ENCODE results near the gene NRN1L. TPM values are rescaled to one million over a fixed set of nuclear protein-coding genes. Genes with fewer than 3 reads are reported as not detected.

Gene NRN1L
- total RNA-seq, 1 donor from 2014 or later, result not detected

- Histone ChIP-seq H3K4me1 (peaks cover 14 to 33% of the 10 kb centered on the region in 2 donors), H3K27me3 (no peaks in the 10 kb centered on the region)
Measured at GRCh38 chr16:67856927-67857546, 27.6 kb upstream of the NRN1L start.

DNA sequence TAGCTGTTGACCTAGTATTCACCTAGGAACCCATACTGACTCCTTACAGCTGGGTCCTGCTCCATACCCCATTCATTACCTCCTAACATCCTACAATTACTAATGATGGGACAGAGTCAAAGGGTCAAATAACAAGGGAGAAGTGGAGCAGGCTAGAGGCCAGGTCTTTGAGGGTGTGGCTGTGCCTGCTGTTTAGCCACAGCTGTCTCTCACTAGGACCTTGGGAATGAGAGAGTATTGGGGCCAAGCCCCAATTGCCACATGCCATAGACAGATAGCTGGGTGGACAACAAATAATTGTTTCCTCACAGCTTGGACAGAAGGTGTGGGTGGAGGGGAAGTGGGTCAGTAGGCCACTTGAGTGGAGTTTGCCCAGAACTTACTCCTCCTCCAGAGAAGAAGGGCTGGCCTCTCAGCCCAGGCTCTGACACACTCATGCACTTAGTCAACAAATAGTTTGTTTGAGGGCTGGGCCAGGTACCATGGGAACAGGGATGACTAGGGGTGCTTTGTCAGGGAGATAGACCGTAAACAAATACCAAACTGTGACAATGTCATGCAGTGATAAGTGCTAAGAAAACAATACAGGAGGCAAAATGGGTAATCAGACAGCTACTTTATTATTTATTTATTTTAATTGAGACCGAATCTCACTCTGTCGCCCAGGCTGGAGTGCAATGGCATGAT, 27.0 kb upstream of the NRN1L start:
- peak; percentile 35 to 92 for DNase-seq (ENCODE audit: low spot score in 2 of 2)
- Histone ChIP-seq H3K4me1 (peaks cover 21 to 39% of the 10 kb centered on the region in 2 donors), H3K9me3 (no peaks in the 10 kb centered on the region), H3K36me3 (peaks cover 3 to 4% of the 10 kb centered on the region in 2 donors), H3K27me3 (no peaks in the 10 kb centered on the region), H3K27ac (peak overlapping the region; percentile 70 to 84), H3K4me3 (no peak overlapping the region)
- TF ChIP-seq, protein P1, sequence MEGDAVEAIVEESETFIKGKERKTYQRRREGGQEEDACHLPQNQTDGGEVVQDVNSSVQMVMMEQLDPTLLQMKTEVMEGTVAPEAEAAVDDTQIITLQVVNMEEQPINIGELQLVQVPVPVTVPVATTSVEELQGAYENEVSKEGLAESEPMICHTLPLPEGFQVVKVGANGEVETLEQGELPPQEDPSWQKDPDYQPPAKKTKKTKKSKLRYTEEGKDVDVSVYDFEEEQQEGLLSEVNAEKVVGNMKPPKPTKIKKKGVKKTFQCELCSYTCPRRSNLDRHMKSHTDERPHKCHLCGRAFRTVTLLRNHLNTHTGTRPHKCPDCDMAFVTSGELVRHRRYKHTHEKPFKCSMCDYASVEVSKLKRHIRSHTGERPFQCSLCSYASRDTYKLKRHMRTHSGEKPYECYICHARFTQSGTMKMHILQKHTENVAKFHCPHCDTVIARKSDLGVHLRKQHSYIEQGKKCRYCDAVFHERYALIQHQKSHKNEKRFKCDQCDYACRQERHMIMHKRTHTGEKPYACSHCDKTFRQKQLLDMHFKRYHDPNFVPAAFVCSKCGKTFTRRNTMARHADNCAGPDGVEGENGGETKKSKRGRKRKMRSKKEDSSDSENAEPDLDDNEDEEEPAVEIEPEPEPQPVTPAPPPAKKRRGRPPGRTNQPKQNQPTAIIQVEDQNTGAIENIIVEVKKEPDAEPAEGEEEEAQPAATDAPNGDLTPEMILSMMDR (IDR thresholded peaks at IDR 0.05), result no peak
- intact Hi-C loops (cut with DNase I), result no loop called here

More at GRCh38 chr16:67856927-67857546, 27.6 kb upstream of the NRN1L start:
- Histone ChIP-seq H3K4me3 (no peak overlapping the region), H3K36me3 (peaks cover 3 to 4% of the 10 kb centered on the region in 2 donors), H3K9me3 (no peaks in the 10 kb centered on the region), H3K27ac (peak overlapping the region; percentile 70 to 84)
- DNase-seq (ENCODE audit: low spot score in 2 of 2), result no peak
- TF ChIP-seq, protein P1 (IDR thresholded peaks at IDR 0.05), result no peak
- intact Hi-C loops (cut with DNase I), result no loop called here

- Histone ChIP-seq H3K4me3 (no peak overlapping the region), H3K9me3 (no peaks in the 10 kb centered on the region), H3K27me3 (no peaks in the 10 kb centered on the region), H3K36me3 (peaks cover 3 to 4% of the 10 kb centered on the region in 2 donors), H3K4me1 (peaks cover 23 to 44% of the 10 kb centered on the region in 2 donors), H3K27ac (peak overlapping the region; percentile 70 to 84)
- TF ChIP-seq, protein P1 (IDR thresholded peaks at IDR 0.05), result no peak
- intact Hi-C loops (cut with DNase I), result no loop called here
- DNase-seq (ENCODE audit: low spot score in 2 of 2), result no peak
Measured at GRCh38 chr16:67858500-67858899, 26.2 kb upstream of the NRN1L start.

- H3K4me3 ChIP-seq, result no peak overlapping the region
- H3K9me3 ChIP-seq, result no peaks in the 10 kb centered on the region
- peaks cover 31 to 54% of the 10 kb centered on the region in 2 donors for H3K4me1 ChIP-seq
- no peaks in the 10 kb centered on the region for H3K27me3 ChIP-seq
- peaks cover 9 to 15% of the 10 kb centered on the region in 2 donors for H3K36me3 ChIP-seq
- TF ChIP-seq, protein P1 (IDR thresholded peaks at IDR 0.05), result no peak
- DNase-seq (ENCODE audit: low spot score in 2 of 2), result no peak
- peak overlapping the region; percentile 90 to 95 for H3K27ac ChIP-seq
- intact Hi-C loops (cut with DNase I), result no loop called here
Measured at GRCh38 chr16:67860589-67861398, 23.9 kb upstream of the NRN1L start.

GRCh38 chr16:67861877-67862276, 22.8 kb upstream of the NRN1L start:
- Histone ChIP-seq H3K36me3 (peaks cover 20 to 25% of the 10 kb centered on the region in 2 donors), H3K4me3 (no peak overlapping the region), H3K4me1 (peaks cover 31 to 51% of the 10 kb centered on the region in 2 donors), H3K27me3 (no peaks in the 10 kb centered on the region), H3K27ac (peak overlapping the region; percentile 90 to 95), H3K9me3 (no peaks in the 10 kb centered on the region)
- intact Hi-C loops (cut with DNase I), result loop anchor here (2.0 kb wide), 1 partner anchor 15 kb away; the partner anchor contains the start of genes CENPT and NUTF2
- no peak for DNase-seq (ENCODE audit: low spot score in 2 of 2)
- TF ChIP-seq, protein P1 (IDR thresholded peaks at IDR 0.05), result no peak

Measured in ascending aorta (tissue), 2 donors.